Forelimb muscle (tissue), 1 donor: ENCODE data around the gene MED7. TPM values are rescaled to one million over a fixed set of nuclear protein-coding genes. Genes with fewer than 3 reads are reported as not detected.

Experiments used
- DNase-seq: peaks from one replicate; pipeline ENCODE4 v3.0.0-alpha.2; 2013; ENCODE audit warnings: low read depth
- polyA plus RNA-seq: library from polyadenylated mRNA; unstranded; fragments of 120-200 nt; gene quantifications from one replicate; pipeline ENCODE4 v1.2.1, GENCODE V29; 2013; ENCODE audit not compliant: insufficient read length

MED7 gene
- polyA plus RNA-seq, 1 donor, result 12.1 TPM

DNA sequence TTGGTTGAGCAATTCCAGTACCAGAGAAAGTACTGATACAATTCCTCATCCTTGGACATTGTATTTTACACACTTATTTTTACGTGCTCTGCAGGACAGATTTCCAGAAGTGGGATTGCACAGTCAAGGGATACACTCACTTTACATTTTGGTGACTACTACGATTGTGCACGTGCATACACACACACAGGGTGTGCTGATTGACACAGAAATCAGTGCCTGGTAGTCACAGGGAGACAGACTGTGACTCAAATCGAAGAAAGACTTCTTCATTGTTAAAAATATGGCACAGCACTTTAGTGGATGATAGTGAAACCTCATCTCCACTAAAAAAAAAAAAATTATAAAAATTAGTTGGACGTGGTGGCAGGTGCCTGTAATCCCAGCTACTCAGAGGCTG is 21.9 kb upstream of the MED7 start:
- no peak for DNase-seq

DNA sequence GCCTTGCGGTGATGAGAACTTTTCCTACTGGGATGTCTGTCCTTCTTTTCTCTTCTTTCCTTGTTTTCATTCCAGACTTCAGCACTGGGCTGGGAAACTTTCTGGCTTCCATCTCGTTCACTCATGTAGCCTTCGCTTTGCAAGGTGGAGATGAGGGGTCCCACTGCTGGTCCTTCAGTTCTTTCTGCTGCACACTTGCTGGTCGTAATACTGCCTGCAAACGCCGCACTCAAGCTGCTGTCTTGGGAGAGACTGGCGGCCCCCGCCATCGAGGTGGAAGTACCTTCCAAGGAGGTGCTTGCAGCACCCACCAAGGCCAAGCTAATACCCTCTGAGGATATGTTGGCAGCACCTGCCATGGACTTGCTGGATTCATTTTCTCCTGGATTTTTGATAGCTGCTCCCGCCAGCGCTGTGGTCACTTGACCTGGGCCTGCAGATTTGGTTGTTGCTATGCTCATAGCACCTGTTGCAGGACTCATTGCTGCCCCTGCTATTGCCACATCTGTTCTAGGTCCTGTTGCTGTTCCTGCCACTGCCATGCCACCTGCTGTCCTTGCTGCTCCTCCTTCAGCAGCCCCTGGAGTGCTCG is 20.4 kb upstream of the MED7 start:
- no peak for DNase-seq

DNA sequence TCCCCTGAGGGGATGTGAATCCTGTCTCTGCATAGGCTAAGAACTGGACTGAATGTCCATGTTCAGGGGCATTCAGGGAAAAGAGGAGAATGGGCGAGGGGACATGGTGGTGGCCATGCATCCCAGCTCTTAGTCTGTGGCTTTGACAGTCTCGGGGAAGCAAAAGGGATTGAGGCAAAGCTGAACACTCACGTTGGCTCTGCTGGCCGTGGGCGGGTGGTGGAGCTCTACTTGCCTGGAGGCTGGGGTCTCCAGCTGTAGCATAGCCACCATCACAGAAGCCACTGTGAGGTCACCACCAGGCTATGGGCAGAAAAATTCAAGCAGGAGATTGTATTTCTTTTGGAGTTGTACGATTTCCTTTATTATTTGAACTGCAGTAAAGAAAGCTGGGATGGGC is 19.3 kb upstream of the MED7 start:
- no peak for DNase-seq

DNA sequence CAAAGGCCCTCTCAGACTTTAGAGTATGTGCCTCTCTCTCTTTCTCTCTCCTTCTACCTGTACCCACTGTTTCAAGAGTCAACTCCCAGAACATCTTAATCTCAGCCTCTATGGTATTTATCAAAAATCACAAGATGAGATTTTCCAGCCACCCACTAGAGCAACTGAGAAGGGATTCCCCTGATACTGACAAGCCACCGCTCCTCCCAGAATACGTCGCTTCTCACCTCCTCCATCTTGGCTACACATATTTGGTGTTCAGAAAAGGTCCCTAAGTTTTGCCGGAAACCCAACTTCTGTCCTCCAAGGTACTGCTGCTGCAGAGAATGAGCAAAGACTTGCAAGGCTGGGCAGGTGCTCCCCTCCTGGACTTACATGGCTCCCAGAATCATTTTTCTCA is 17.3 kb upstream of the MED7 start:
- DNase-seq, result no peak

DNA sequence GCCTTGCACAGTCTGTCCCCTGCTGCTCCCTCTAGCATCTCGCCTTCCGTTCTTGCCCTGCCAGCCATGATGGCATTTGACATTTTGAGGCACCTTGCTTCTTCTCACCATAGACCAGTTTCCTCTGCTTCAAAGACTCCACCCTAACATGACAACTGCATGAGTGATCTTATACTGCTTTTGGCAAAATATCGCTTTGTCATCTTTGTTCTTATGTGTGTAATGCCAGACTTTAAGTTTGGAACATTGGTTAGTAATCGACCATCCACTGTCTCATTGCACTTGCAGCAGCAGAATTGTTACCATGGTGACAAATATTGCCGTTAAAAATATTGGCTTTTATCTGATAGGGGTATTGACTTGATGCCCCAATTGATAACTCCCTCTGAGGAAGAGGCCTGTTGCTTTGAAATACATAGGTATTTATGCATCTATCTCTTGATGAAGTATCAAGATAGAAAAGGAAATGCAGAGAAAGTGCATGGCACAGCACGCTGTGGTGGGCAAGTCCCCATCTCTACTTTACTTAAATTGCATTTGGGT is 16.6 kb upstream of the MED7 start:
- DNase-seq, result no peak

DNA sequence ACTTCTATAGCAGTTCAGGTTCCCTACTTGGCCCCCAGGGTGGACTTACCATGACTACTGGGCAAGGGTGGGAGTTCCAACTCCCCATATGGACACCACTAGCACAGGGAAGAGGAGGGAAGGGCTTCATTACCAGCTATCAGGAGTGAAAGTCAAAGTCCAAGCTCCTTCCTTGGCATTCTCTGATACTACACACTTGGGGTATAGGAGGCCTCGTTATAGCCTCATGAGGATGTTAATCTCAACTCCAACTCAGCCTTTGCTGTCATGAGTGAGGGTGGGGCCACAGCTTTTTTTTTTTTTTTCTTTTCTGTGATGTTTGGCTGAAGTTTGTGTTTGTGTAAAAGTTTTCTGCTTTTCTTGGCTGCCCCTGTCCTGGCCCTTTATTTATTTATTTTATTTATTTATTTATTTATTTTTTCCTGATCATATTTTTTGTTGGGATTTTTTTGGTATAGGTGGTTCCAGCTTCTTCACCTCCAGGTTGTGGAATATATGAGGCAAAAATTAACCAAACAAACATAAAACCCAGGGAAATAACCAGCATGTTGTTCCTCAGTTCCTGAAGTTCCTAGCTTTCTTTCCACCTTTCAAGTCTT is 14.7 kb upstream of the MED7 start:
- DNase-seq, result no peak

DNA sequence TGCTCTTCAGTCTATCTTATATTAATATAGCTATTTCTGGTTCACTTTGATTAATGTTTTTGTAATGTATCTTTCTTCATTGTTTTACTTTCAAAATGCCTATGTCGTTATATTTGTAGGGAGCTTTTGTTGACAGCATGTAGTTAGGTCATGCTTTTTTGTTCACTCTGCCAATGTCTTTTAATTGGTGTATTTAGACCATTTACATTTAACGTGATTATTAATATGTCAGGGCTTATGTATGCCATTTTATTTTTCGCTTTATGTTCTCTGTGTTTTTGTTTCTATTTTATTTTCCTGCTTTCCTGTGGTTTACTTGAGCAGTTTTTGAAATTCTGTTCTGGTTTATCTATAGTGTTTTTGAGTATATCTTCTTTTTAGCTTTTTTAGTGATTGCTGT is 12.6 kb upstream of the MED7 start:
- no peak for DNase-seq

DNA sequence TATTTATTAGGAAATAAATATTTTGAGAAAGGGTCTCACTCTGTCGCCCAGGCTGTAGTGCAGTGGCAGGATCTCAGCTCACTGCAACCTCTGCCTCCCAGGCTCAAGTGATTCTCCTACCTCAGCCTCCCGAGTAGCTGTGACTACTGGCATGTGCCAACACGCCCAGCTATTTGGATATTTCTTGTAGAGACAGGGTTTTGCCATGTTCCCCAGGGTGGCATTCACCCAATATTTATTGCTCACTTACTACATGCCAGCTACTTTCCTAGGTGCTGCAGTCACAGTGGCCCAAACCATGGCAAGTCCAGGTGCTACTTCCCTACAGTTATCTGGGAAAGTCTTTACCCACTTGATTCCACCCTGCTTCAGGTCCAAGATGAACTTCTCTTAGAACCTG is 8.3 kb upstream of the MED7 start:
- DNase-seq, result no peak

DNA sequence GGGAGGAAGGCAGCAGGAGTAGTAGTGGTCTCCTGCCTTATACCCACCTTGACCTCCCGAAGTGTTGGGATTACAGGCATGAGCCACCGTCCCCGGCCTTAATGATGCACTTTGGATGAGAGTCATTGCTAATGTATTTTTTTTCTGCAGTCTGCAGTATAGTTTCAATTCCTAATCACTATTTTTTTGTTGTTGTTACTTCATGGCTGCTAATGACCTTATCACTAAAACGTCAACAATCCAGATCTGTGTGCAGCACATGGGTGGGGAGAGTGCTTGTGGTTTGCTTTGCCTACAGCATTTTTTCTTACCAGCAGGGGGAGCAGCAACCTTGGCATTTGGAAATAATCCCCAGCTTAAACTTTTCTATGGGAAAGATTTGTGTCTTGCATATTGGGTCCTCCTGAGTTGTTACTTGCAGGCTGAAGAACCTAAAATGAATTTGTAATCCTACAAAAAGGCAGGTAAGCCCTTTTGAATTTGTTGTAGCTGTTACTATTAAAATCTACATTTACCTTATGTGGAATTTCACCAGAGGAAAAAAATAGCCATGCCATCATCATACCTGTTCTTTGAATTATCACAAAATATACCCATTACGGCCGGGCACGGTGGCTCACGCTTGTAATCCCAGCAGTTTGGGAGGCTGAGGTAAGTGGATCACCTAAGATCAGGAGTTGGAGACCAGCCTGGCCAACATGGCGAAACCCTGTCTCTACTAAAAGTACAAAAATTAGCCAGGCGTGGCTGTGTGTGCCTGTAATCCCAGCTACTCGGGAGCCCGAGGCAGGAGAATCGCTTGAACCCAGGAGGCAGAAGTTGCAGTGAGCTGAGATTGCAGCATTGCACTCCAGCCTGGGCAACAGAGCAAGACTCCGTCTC is 6.3 kb upstream of the MED7 start:
- DNase-seq, result peak; percentile 49

DNA sequence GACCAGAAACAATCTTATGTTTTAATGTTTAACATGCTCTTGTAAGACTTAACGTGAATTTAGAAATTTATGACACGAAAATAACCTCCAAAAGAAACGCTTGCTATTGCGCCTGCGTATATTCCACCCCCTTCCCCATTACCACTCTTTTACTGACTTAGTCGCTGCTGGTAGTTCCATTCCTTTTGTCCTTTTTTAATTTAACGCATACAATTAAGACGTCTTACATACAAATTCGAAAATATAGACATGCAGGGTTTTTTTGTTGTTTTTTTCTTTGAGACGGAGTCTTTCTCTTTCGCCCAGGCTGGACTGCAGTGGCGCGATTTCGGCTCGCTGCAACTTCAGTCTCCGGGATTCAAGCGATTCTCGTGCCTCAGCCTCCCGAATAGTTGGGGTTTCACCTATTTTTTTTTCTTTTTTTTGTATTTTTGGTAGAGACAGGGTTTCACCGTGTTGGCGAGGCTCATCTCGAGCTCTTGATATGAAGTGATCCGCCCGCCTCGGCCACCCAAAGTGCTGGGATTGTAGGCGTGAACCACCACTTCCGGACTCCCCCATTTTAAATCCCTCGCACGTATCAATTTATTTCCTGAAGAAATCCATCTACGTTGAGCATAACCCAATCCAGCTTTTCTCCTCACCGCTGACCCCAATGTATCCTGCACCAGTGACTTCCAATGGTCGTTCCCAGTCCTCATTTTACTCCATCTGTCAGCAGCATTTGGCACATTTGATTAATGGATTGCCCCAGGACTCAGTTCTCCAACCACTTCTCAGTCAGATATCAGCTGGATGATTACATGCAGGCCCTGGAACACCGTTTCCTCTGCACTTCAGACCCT is 684 bp upstream of the MED7 start:
- peak; percentile 17 for DNase-seq

DNA sequence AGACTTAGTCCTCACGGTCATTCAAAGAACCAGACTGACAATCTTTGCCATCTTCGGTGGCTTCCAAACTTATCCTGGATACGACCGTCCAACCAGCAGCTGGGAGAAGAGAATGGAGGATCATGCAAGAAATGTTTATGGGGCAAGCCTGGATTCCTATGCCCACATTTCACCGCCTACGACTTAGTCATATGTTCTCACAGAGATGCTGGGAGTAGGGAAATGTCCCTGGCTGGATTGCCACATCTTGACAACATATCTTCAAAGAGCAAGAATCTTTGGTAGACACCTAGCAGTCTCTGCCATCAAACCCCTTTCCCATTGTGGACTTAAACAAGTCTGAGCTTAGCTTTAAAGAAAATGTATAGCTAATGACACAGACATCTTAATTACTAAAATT is 5.0 kb downstream of the MED7 start:
- DNase-seq, result no peak

DNA sequence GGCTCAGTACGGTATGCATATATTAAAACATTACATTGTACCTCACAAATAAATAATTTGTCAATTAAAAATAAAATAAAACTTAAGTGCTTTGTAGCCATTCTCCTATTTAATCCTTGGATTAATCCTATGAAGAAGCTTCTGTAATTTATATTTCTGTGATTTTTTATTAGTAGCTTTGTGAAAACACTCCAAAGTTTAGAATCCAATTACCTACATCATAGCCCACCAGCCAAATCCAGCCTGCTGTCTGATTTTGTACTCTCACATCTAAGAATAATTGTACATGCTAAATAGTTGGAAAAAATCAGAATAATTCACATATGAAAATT is 10.4 kb downstream of the MED7 start:
- DNase-seq, result no peak

DNA sequence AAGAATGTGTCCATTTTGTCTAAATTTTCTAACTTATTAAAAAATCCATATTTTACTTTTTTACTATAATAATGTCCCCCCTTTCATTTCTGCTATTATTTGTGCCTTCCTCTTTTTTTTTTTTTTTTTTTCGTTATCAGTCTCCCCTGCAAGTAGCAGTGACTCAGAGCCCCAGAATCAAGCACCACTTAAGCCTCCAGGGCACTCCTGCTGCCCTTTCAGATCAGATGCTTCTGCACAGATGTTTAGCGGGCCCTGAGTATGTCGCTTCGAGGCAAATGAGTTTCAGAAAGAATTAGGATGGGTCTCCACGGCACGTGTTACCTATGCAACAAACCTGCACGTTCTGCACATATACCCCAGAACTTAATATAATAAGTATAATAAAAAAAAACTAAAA is 11.7 kb downstream of the MED7 start:
- DNase-seq, result no peak

DNA sequence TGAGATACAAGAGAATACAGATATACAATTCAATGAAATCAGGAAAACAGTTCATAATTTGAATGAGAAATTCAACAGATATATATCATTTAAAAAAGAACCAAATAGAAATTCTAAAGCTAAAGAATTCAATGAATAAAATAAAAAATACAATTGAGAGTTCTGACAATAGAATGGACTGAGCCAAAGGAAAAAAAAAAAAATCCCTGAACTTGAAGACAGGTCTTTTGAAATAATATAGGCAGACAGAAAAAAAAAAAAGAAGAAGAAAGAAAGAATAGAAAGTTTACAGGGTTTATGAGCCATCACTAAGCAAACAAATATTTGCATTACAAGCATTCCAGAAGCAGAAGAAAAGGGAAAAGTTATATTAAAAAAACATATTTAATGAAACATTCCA is 21.0 kb downstream of the MED7 start:
- DNase-seq, result no peak

DNA sequence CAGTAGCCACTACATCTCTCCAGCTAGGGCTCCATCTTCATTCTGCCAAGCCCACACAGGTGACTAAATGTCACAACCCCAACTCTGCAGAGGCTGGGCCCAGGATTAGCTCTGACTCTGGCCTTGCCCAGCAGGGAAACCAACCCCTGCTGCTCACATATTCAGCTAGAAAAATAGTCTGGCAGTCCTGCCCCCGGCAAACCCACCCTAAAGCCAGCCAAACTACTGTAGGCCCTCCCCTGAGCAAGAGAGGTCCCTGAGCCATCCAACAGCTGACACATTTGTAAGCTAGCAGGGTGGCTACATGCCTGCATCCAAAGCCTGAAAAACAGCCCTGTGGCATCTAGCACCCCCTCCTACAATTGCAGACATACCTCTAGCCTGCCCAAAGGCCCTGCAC is 22.6 kb downstream of the MED7 start:
- DNase-seq, result no peak

DNA sequence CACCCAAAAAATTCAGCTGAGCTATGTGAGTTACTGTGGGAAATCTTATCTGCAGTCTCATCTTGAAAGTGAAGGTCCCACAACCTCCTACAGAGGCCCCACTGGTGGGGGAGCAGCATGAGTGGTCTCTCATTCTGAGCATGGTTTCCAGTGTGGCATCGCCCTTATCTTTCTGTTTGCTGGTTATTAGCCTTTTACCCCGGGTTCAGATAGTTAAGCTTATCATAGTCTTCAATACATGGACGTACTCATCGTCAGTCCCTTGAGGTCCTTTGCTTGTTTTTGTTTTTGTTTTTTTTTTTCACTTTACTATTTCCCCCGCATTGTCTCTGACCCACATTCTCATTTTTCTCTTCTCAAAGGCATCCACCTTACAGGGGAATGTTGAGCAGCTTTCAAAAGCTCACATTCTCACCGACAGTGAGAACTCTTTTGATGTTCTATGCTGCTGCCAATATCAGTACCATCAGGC is 26.1 kb downstream of the MED7 start:
- no peak for DNase-seq

DNA sequence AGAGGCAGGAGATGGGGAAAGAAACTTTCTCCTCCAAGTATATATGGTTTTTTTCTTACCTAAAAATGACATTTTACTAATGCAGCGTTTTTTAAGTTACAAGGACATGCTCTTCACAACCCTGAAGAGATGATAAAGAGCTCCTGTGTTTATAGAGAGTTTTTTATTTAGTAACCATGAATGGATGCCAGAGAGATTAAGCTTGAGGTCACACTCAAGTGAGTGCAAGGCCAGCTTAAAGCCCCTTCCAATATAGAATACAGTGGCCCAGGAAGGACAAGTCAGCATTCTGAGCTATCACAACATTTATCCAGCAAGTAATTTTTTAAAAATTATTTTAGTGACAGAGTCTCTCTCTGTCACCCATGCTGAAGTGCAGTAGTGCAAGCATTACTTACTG is 27.2 kb downstream of the MED7 start:
- DNase-seq, result no peak

DNA sequence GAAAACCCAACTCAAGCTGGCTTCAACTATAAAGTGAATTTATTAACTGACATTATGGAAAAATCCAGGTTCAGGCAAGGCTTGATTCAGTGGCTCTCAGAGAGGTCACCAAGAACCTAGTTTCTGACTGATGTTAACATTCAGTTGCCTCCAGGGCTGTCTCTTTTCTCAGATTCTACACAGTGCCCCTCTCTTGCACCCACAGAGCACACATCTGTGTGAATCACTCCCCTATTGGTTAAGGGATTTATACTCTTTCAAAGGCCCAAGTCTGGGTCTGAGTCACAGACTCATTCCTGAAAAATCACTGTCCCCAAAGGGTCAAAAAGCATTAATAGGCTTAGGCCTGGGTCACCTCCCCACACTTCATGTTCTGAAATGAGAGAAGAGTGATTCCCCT is 27.7 kb downstream of the MED7 start:
- DNase-seq, result no peak

DNA sequence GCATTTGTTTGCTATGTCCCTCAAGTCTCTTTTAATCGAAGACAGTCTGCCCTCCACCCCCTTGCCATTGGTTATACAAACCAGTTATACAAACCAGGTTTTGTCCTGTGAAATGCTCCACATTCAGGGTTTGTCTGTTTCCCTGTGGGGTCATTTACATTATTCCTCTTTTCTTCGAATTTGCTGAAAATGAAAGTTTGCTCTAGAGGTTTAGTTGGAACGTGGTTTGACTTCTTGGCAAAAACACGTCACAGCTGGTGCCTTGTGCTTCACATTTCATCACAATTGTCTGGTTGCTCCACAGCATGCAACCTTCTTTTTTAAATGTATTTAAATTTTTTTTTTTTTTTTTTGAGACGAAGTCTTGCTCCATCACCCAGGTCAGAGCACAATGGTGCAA is 29.7 kb downstream of the MED7 start:
- DNase-seq, result peak; percentile 68

DNA sequence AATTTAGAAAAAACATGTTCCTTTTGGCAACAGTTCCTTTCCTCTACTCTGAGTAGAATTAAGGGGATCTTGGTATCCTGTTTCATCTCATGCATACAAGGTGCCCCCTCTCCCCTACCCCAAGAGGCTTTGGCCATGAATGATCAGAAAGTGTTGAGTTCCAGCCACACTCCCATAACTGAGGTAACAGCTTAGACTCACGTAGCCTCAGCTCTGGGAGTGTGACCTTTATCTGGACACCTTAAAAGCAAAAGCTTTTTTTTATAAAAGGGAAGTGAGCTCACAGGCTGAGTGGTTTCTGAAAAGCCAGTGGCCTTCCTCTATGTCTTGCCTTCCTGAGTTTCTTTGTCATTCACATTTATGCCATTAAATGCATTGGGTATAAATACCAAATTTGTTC is 32.9 kb downstream of the MED7 start:
- no peak for DNase-seq

DNA sequence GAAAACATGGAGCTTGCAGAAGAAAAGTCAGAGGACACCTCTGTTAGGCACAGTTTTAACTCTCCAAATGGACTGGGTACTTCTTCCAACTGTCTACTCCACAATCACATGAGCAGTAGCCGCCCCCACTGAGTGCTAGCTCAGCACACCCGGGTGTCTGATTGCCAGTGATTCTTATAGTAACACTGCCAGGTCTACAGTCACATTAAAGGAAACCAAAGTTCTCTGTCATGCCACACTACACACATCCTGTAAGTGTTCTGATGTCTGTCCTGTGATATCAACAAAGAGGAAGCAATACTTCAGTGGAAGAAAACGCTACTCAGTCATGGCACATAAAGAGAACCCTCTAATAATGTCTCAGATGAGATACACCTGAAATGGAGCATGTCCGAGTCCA is 33.7 kb downstream of the MED7 start, which contains the start of gene HAVCR2:
Gene HAVCR2, minus strand, starts transcription at position 69 of the 400 bp plus-strand sequence. Its CDS starts 61 bp downstream, at position 8.
- DNase-seq, result no peak

DNA sequence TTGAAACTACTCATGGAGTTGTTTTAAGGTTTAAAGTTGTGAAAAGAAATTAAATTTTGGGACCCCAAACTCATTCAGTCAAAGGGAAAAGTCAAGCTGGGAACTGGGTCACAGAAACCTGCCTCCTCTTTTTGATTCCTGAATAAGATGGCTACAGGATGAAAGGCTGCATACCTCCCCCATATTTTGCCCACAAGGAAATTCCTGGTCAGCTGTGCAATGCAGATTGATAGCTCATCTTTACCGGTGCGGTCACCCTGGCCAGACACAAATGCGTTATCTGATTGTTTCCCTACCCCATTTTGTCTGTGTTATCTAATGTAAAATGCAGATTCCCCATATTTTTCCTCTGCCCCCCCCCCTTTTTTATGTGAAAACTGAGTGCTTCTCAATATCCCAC is 35.2 kb downstream of the MED7 start:
- no peak for DNase-seq
